ENCODE results near the gene ANKRD7.

The ANKRD7 gene, protein sequence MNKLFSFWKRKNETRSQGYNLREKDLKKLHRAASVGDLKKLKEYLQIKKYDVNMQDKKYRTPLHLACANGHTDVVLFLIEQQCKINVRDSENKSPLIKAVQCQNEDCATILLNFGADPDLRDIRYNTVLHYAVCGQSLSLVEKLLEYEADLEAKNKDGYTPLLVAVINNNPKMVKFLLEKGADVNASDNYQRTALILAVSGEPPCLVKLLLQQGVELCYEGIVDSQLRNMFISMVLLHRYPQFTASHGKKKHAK

GRCh38 chr7:118224521-118224920, at the start of gene ANKRD7:
TSS of gene ANKRD7 (plus strand) at chr7:118224704. CDS start at chr7:118224831, 127 bp downstream.
- in situ Hi-C loops (cut with MboI; ENCODE audit: low sequenced_read_pairs): no loop called here

DNA sequence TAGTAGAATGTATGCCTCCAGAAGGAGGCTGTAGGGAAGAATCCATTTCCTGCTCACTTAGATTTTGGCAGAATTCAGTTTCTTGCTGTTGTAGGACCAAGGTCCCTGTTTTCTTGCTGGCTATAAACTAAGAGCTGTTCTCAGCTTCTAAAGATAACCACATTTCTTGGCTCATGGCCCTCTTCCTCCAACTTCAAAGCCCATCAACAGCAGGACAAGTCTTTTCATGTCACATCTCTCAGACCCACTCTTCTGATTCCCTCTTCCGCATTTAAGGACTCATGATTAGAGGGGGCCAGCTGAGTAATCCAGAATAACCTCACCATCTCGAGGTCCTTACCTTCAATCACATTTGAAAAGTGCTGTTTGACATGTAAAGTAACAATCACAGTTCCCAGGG, 48.8 kb upstream of the ANKRD7 start:
- in situ Hi-C loops (cut with MboI; ENCODE audit: low sequenced_read_pairs): no loop called here

DNA sequence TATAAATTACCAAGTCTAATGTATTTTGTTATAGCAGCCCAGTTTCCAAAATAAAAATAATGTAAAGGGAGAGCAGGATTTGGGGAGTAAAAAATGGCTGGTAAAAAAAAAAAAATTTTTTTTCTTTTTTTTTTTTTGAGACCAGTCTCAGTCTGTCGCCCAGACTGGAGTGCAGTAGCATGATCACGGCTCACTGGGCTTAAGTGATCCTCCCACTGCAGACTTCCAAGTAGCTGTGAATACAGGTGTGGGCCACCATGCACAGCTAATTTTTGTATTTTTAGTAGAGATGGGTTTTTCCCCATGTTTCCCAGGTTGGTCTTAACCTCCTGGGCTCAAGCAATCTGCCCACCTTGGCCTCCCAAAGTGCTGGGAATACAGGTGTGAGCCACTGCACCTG, 45.3 kb upstream of the ANKRD7 start:
- in situ Hi-C loops (cut with MboI; ENCODE audit: low sequenced_read_pairs): no loop called here

DNA sequence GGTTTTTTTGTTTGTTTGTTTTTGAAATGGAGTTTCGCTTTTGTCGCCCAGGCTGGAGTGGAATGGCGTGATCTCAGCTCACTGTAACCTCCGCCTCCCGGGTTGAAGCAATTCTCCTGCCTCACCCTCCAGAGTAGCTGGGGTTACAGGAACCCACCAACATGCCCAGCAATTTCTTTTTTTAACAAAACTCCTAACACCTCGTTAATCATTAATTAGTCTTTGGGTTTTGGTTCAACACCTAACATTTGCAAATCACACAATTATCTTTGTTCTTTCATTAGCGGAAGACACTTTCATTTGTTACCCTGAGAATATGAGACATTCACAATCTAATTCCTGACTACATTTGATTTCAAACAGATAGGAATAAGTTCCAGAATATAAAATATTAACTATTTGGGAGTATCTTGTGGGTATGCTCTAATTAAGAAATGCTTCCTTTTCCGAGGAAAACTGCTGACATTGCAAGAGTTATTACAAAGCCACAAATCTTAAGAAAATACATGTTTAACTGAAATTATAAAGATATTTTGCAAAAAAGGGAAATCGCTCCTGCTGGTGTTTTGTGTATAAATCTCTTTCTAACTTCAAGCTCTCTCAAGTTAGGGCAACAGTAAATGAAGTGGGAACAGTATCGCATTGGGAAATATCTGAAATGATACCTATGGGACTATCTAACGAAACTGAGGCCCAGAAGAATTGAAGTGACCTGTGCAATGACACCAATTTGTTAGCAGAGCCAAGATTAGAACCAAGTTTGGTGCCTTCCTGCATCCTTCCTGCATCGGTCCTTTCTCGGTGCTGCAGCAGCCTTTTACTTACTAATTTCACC, 41.7 kb upstream of the ANKRD7 start:
- in situ Hi-C loops (cut with MboI; ENCODE audit: low sequenced_read_pairs): no loop called here

DNA sequence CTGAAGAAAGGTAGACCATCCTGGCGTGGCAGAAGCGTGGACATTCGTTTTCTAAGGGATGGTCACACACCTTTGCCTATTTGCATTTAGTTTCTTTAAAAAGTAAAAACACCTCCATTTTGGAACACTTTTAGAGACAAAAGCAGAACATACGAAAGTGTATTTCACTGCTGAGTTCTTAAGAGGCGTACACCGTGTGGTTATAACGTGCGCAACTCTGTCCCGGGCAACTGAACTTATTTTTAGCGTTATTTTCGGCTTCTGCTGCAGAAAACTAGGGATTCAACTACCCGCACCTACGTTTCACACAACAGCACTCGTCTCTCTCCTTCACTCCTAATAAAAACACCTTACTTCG, 41.1 kb upstream of the ANKRD7 start:
- in situ Hi-C loops (cut with MboI; ENCODE audit: low sequenced_read_pairs): no loop called here

DNA sequence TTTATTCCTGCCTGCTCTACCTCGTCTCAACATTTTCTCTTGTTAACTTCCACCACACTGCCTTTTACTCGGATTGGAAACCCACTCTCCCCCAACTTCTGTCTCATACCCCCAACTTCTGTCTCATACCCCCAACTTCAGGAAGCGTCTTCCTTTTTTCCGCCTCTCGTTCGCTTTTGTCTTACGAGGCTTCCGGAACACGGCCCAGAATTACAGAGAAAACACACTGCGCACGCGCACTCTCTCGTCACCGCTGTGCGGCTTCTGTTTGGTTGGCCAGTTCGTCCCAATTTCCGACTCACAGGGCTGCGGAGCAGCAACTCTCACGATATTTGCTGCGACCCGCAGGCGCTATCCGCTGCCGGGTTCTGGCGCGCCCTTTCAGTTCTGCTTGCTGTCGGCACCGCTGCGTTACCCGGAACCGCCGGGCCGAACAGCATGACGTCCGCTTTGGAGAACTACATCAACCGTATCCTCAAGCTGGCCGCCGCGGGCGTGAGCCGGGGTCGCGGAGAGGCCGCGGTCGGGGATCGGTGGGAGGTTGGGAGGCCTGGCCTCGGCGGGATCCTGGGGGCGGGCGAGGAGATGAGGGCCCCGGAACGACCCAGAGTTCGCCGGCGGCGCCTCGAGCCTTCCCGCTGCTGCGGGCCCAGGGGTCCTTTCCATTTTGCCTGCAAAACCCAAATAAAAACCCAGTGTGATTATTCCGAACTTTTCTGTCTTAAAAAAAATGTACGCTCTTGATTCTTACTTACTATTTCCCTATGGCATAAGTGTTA, 40.5 kb upstream of the ANKRD7 start, which contains the start of gene LSM8:
Gene LSM8, plus strand, starts transcription at position 379 of the 779 bp plus-strand sequence. Its CDS starts 60 bp downstream, at position 439.
- in situ Hi-C loops (cut with MboI; ENCODE audit: low sequenced_read_pairs): no loop called here

DNA sequence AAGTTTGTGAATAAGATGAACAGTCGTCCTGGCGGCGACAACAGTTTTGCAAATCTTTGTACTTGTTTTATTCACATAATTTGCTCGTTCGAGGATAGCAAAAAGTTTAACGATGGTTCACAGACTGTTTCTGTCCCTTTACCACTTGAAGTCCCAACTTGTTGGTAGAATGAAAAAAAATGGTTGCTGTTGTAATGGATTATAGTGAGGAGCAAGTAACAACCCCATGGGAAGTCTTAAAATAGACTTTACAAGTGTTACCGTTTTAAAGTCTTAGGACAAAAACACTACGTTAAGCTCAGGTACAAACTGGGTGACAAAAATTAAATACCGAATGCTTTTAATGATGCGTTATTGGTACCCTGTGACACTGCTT, 40.0 kb upstream of the ANKRD7 start:
- in situ Hi-C loops (cut with MboI; ENCODE audit: low sequenced_read_pairs): no loop called here

DNA sequence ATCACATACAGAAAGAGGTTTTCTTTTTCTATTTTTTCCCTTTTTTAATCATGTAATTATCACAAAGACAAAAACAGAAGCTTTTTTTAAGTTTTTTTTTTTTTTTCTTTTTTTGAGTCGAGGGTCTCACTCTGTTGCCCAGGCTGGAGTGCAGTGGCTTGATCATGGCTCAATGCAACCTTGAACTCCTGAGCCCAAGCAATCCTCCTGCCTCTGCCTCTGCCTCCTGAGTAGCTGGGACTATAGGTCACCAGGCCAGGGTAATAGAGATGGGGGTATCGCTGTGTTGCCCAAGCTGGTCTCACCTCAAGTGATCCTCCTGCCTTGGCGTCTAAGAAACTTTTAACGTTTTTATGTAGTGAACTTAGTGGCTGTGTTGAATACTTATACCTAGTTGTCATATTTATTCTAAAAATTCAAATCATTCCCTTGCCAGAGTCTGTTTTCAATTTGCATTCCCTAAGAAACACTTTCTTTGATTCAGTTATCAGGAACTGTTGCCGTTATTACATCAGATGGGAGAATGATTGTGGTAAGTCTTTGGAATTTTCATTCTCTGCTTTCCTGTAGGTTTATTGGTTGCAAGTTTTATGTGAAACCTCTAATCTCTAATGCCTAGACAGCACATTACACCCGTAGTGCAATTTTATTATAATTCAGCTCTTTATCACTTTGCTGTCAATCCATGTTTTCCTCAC, 39.2 kb upstream of the ANKRD7 start:
- in situ Hi-C loops (cut with MboI; ENCODE audit: low sequenced_read_pairs): no loop called here

DNA sequence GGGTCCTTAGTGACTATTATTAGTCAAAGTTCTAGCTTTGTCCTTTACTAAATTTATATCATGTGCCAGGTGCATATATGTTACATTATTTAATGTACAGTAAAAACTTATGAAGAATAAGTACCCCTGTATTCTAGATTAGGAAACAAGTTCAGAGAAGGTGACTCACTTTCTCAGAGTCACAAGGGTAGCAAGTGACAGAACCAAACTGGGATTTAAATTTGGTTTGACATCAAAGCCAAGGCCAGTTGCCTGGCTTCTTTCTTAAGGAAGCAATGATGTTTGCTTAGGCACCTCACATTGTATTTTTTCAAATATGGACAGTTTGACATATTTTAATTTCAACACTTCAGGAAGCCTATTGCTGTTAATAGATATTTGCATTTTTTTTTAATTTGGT, 38.0 kb upstream of the ANKRD7 start:
- in situ Hi-C loops (cut with MboI; ENCODE audit: low sequenced_read_pairs): no loop called here

DNA sequence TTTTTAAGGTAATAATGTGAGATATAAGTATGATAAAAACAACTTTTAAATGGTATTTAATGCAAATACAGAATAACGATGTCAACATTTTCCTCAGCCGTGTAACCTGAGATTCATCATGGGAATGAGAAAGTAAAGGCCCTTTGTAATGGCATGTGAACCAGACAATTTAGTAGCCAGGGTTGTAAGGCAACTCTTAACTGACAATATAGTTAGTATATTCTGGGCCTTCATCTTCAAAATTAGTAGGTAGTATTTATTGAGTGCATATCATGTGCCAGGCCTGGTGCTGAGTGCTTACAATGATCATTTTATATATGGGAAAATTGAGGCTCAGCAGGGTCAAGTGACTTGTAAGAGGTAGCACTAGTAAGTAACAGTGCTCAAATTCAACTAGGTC, 29.9 kb upstream of the ANKRD7 start:
- in situ Hi-C loops (cut with MboI; ENCODE audit: low sequenced_read_pairs): no loop called here

DNA sequence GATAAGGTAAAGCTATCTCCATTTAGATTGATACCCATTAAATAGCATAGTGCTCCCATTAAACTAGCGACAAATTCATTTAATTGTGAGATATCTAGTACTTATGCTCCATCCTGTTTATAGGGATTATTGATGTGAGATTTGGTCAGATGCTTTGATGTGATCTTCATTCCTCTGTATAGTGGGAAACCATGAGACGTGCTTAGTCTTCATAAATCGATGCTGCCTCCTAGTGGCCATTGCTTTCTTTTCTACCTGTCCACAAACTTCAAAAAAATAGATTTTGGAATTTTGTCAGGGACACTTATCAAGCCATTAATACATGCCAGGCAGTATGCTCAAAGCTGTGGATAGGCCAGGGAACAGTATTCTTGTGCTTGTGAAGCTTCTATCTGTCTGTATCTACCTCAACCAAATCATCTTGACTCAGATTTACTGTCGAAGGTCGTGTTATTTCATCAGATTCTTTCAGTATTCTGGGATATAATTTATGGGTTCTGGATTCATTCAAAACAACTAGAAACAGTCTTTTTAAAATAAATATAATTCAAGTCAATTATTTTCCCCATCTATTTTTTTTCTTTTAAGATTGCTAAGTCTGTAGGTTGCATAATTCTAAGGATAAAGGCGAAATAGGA, 28.5 kb upstream of the ANKRD7 start:
- in situ Hi-C loops (cut with MboI; ENCODE audit: low sequenced_read_pairs): no loop called here

DNA sequence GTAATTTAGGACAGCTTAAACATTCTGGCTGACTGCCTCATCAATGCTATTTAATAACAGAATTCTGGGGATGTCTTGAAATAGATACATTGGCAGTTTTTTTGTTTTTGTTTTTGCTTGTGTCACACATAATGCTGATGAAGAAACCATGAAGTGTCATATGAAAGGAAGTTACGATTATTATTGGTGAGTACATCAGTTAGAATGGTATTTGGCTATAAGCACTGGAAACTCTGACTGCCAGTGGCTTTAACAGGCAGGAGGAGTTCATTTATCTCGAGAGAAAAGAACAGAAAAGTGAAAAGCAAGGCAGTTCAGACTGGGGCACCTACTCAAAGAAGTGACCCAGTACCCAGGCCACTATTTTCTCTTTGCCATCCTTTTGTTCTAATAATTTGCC, 22.4 kb upstream of the ANKRD7 start:
- in situ Hi-C loops (cut with MboI; ENCODE audit: low sequenced_read_pairs): no loop called here

GRCh38 chr7:118214051-118214832, 10.3 kb upstream of the ANKRD7 start:
- in situ Hi-C loops (cut with MboI; ENCODE audit: low sequenced_read_pairs): no loop called here

- in situ Hi-C loops (cut with MboI; ENCODE audit: low sequenced_read_pairs): no loop called here
Observed at GRCh38 chr7:118214833-118215182, 9.7 kb upstream of the ANKRD7 start.

GRCh38 chr7:118217210-118217619, 7.3 kb upstream of the ANKRD7 start:
- in situ Hi-C loops (cut with MboI; ENCODE audit: low sequenced_read_pairs): no loop called here

GRCh38 chr7:118218413-118219156, 5.9 kb upstream of the ANKRD7 start:
- in situ Hi-C loops (cut with MboI; ENCODE audit: low sequenced_read_pairs): no loop called here

GRCh38 chr7:118219157-118219512, 5.4 kb upstream of the ANKRD7 start:
- in situ Hi-C loops (cut with MboI; ENCODE audit: low sequenced_read_pairs): no loop called here

GRCh38 chr7:118220583-118220982, 3.9 kb upstream of the ANKRD7 start:
- in situ Hi-C loops (cut with MboI; ENCODE audit: low sequenced_read_pairs): no loop called here

GRCh38 chr7:118222591-118222990, 1.9 kb upstream of the ANKRD7 start:
- in situ Hi-C loops (cut with MboI; ENCODE audit: low sequenced_read_pairs): no loop called here
